ENCODE measurements around the gene SSH3. TPM values are rescaled to one million over a fixed set of nuclear protein-coding genes. Genes with fewer than 3 reads are reported as not detected.

Gene SSH3
- total and polyA plus RNA-seq, 2 of the 4 experiments (the other 2 are of a cell fraction) = 7.3 to 26.7 TPM

DNA sequence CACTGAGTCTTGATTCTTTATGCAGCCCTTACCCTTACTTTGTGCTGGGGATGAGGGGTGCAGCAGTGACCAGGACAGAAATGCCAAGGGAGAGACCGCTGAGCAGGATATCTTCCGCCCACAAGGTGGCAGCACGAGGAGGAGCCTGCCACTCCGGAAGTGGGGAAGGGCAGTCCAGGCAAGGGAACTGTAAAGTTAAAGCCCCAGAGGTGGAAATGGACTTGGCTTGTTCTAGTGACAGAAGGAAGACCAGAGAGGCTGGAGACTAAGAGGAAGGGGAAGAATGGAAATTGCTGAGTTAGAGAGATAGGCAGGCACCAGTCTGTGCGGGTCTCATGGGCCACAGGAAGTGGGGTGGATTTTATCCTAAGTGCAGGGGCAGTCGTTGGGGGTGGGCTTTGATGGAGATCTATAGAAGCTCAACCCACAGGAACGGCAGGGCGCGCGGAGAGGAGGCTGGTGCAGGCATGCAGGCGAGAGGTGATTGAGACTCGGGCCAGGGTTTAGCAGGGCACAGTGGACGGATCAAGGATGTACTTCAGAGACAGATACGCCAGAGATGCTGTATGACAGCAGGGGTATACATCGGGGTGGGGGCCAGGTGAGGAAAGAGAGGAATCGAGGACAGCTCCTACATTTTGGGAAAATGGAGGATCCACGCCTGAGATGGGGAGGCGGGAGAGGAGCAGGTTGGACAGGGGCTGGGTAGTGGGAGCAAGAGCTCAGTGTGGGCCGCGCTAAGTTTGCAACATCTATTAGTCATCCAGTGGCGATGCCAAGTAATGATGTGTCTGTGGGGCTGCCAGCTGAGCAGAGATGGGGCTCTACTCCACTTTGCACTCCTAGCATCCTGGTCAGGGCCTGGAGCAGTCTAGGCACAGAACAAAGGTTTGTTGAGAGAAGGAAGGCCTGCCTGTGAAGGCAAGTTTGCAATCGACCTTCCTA lies 40.3 kb upstream of the SSH3 start:
- Histone ChIP-seq H2AK5ac (ENCODE audit: low read depth, low read length) (peak overlapping the region; percentile 50; the same call in 1 of the 2 replicates), H2BK5ac (ENCODE audit: low read depth, low read length, poor library complexity, severe bottlenecking) (peak overlapping the region; percentile 38), H2BK20ac (ENCODE audit: low read depth, low read length) (peak overlapping the region; percentile 30), H4K91ac (ENCODE audit: insufficient read depth, low read depth, low read length) (peak overlapping the region; percentile 76), H3K9me1 (ENCODE audit: insufficient read depth, low read length) (peaks cover 23% of the 10 kb centered on the region), H2BK15ac (ENCODE audit: low read depth, low read length) (peak overlapping the region; percentile 40; the same call in 1 of the 3 replicates), H3K14ac (replicated peaks; ENCODE audit: low read depth, low read length) (peak overlapping the region; percentile 62), H3K4ac (ENCODE audit: low read depth, low read length) (peak overlapping the region; percentile 83), H3K56ac (ENCODE audit: extremely low read depth, insufficient read depth, low read length) (peak overlapping the region; percentile 55), H3K4me3 (ENCODE audit: insufficient read depth, low read depth, low read length) (no peak overlapping the region), H3K27ac (ENCODE audit: insufficient read depth, low read length) (peak overlapping the region; percentile 40), H3K4me1 (ENCODE audit: control insufficient read depth, insufficient read depth, low read length) (peaks cover 17% of the 10 kb centered on the region), H3K79me1 (ENCODE audit: low read depth in 1 of 2, low read length in 2 of 2) (peaks cover 6 to 23% of the 10 kb centered on the region in 2 experiments; a peak in 3 of 4 replicates), H2BK120ac (ENCODE audit: low read depth, low read length) (peak overlapping the region; percentile 66), H3K23ac (ENCODE audit: low read depth, low read length) (peak overlapping the region; percentile 34; the same call in 1 of the 2 replicates), H3K9me3 (ENCODE audit: control insufficient read depth, insufficient read depth, low read length) (no peaks in the 10 kb centered on the region), H2AK9ac (replicated peaks; ENCODE audit: low read depth, low read length, poor library complexity) (peak overlapping the region; percentile 18), H4K20me1 (ENCODE audit: insufficient read depth, low read length) (peaks cover 10% of the 10 kb centered on the region; the same call in 1 of the 2 replicates), H3K9ac (ENCODE audit: low read depth, low read length) (no peak overlapping the region), H4K8ac (ENCODE audit: low read depth in 2 of 2, low read length in 2 of 2) (peak overlapping the region; percentile 82 to 99), H3K4me2 (ENCODE audit: low read depth, low read length) (no peak overlapping the region), H3K27me3 (ENCODE audit: control insufficient read depth, insufficient read depth, low read length) (no peaks in the 10 kb centered on the region), H4K5ac (ENCODE audit: low read depth, low read length) (peak overlapping the region; percentile 89), H3K36me3 (ENCODE audit: control insufficient read depth, insufficient read depth, low read length) (peaks cover 5% of the 10 kb centered on the region; the same call in 1 of the 2 replicates), H2AFZ (replicated peaks; ENCODE audit: low read length, poor library complexity) (peak overlapping the region; percentile 88), H3K18ac (ENCODE audit: low read depth, low read length) (0 out of 2 replicates have a peak overlapping the region, but pooled peaks have one; percentile 14)
- no TSS peak for BruUV-seq (replicated peaks)
- in situ Hi-C loops (cut with MboI; ENCODE audit: low sequenced_read_pairs) (loop anchor here (5.0 kb wide), 2 partner anchors 54 to 119 kb away; no protein-coding TSS in a partner anchor), dilution Hi-C loops (cut with HindIII; ENCODE audit: low sequenced_read_pairs, unreplicated experiment) (no loop called here), intact Hi-C loops (cut with micrococcal nuclease) (loop anchor here (1.0 to 2.0 kb wide), 3 partner anchors 26 to 120 kb away; partner anchors contain the start of gene ANKRD13D)
- TF ChIP-seq RCOR1 (IDR thresholded peaks at IDR 0.05; ENCODE audit: insufficient replicate concordance, low read length) = no peak
- TF ChIP-seq SMC3 (IDR thresholded peaks at IDR 0.05; ENCODE audit: low read depth, low read length) = peak; percentile 64
- TF ChIP-seq POLR2A (IDR thresholded peaks at IDR 0.05; ENCODE audit: low read depth, low read length) = no peak
- TF ChIP-seq BHLHE40 (IDR thresholded peaks at IDR 0.05; ENCODE audit: low read depth, low read length) = no peak
- TF ChIP-seq MAZ (IDR thresholded peaks at IDR 0.05; ENCODE audit: borderline replicate concordance, low read depth, low read length) = peak; percentile 31; the same call in 1 of the 2 replicates
- TF ChIP-seq CEBPB (IDR thresholded peaks at IDR 0.05; ENCODE audit: low read depth, low read length) = peak; percentile 89
- peak; percentile 70 for TF ChIP-seq RAD21 (IDR thresholded peaks at IDR 0.05; ENCODE audit: low read length)
- TF ChIP-seq MXI1 (IDR thresholded peaks at IDR 0.05; ENCODE audit: borderline replicate concordance, low read depth, low read length) = no peak
- TF ChIP-seq, protein P1, sequence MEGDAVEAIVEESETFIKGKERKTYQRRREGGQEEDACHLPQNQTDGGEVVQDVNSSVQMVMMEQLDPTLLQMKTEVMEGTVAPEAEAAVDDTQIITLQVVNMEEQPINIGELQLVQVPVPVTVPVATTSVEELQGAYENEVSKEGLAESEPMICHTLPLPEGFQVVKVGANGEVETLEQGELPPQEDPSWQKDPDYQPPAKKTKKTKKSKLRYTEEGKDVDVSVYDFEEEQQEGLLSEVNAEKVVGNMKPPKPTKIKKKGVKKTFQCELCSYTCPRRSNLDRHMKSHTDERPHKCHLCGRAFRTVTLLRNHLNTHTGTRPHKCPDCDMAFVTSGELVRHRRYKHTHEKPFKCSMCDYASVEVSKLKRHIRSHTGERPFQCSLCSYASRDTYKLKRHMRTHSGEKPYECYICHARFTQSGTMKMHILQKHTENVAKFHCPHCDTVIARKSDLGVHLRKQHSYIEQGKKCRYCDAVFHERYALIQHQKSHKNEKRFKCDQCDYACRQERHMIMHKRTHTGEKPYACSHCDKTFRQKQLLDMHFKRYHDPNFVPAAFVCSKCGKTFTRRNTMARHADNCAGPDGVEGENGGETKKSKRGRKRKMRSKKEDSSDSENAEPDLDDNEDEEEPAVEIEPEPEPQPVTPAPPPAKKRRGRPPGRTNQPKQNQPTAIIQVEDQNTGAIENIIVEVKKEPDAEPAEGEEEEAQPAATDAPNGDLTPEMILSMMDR (conservative IDR thresholded peaks at IDR 0.05; ENCODE audit: low read depth, low read length) = peak; percentile 87
- ChIA-PET POLR2A (ENCODE audit: unreplicated experiment) (interaction anchor here (0.6 kb wide), 1 partner anchor 9 kb away, joined by 3 read pairs; no protein-coding TSS in a partner anchor), CTCF (interaction anchor here (1.0 to 2.2 kb wide), 3 partner anchors 12 to 120 kb away, joined by 4 to 13 read pairs (median 4); no protein-coding TSS in a partner anchor)
- peak; percentile 60 for ATAC-seq (ENCODE audit: low read depth)
- peak; percentile 76 for DNase-seq
- WGBS, 2 experiments (ENCODE audit: extremely low coverage in 2 of 2, insufficient read length in 1 of 2) = 49% methylated on average over 17 of the region's 22 CpGs; no CpG with 5 or more reads in 1 of the 2 experiments
